Cardiac fibroblast (primary cell): ENCODE results near the gene TSKS.

Source experiments
- DNase-seq, 2 donors: peaks; one replicate each; pipeline versions ENCODE4 v3.0.0 to v3.0.0-alpha.2; 2010; ENCODE audit warnings: low read depth in 2 of 2
- H3K4me3 ChIP-seq, 2 donors: replicated peaks in 1 of 2; 1 replicate in 1 of 2; 2 replicates in 1 of 2; pipeline ENCODE4 v1.5.1; 2011; ENCODE audit warnings: low read depth in 2 of 2, low read length in 2 of 2, mild to moderate bottlenecking in 2 of 2, moderate library complexity in 1 of 2
- TF ChIP-seq, protein P1 (sequence below): IDR thresholded peaks from one replicate; pipeline ENCODE4 v1.5.1; 2011; ENCODE audit warnings: low read depth, mild to moderate bottlenecking, low read length, inconsistent platforms

Gene TSKS

GRCh38 chr19:49749055-49749716, 13.9 kb downstream of the TSKS start:
- TF ChIP-seq, protein P1, sequence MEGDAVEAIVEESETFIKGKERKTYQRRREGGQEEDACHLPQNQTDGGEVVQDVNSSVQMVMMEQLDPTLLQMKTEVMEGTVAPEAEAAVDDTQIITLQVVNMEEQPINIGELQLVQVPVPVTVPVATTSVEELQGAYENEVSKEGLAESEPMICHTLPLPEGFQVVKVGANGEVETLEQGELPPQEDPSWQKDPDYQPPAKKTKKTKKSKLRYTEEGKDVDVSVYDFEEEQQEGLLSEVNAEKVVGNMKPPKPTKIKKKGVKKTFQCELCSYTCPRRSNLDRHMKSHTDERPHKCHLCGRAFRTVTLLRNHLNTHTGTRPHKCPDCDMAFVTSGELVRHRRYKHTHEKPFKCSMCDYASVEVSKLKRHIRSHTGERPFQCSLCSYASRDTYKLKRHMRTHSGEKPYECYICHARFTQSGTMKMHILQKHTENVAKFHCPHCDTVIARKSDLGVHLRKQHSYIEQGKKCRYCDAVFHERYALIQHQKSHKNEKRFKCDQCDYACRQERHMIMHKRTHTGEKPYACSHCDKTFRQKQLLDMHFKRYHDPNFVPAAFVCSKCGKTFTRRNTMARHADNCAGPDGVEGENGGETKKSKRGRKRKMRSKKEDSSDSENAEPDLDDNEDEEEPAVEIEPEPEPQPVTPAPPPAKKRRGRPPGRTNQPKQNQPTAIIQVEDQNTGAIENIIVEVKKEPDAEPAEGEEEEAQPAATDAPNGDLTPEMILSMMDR: no peak
- no peak overlapping the region for H3K4me3 ChIP-seq
- DNase-seq: peak; percentile 42 to 44

DNA sequence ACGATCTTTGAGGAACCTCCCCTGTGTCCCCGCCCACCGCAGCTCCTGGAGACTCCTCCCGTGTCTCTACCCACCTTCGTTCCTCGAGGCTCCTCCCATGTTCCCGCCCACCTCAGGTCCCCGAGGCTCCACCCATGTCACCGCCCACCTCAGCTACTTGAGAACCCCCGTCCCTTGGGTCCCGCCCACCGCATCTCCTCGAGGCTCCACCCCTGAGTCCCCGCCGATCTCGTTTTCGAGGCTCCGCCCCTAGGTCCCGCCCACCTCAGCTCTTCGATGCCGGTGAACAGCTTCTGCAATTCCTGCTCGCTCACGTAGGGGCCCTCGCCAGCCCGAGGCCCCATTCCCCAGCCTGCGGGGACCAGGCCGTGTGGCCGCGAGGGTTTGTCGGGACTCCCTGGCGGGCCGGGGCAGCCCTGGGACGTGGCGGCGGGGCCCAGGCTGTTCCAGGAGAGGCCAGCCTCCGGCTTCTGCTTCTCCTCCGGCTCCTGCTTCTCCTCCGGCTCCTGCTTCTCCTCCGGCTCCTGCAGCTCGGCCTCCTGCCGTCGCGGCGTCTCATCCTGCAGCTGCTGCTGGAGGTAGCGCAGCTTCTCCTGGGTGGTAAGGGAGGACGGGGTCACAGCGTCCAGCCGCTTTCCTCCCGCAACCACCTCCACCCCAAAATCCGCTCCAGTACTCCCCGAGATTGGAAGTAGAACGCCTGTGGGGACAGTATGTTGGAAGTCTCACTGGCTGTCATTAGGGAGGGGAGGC, 16.7 kb downstream of the TSKS start:
- DNase-seq: peak; percentile 39 to 44
- TF ChIP-seq, protein P1: no peak
- no peak overlapping the region for H3K4me3 ChIP-seq

DNA sequence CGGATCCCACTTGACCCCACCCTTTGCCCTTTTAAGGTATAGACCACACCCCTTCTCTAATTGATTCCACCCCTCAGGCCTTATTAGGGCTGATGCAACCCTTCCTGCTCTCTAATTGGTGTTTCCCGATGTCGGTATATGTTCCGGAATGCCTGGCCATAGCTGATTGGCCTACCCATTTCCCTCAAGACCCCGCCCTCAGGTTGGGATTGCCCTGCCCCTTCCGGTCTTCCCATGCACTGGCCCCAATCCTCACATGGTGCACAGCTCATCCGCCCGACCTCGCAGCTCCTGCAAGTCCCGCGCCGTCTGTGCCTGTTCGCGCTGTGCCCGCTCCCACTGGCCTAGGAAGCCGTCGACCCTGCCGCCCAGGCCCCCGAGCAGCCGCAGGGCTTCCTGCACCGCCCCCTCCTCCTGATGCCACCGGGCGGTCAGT, 18.1 kb downstream of the TSKS start:
- H3K4me3 ChIP-seq: no peak overlapping the region
- TF ChIP-seq, protein P1: no peak
- DNase-seq: no peak

DNA sequence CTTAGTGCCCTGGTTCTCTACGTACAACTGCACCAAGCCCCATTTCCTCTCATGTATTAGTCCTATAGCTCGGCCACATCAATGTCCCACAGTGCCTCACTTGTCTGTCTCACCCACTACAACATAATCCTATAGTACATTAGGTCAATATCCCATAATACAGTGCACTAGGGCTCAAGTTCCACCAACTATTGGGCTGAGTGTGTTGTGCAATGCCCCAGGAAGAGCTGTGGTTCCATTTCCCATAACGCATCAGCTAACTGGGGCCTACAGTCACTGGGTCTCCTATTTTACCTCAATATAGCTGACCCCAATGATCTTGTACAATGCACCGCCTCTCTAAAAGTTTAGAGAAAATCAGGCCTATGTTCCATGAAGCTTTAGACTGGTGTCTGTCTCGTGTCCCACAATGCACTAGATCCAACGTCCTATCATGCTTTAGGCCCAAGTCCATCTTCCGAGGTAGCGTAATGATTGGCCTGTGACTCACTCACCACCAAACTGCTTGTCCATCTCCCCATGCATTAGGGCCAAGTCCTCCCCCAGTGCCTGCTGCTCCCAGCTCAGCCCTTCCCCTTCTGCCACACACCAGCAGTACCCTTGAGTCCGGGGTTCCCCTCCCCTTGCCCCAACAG, 21.8 kb downstream of the TSKS start:
- H3K4me3 ChIP-seq: no peak overlapping the region
- peak in 1 of 2 donors; percentile 38 for DNase-seq
- TF ChIP-seq, protein P1: no peak

GRCh38 chr19:49739933-49740332, 23.2 kb downstream of the TSKS start:
- no peak for DNase-seq
- TF ChIP-seq, protein P1: no peak
- H3K4me3 ChIP-seq: no peak overlapping the region

GRCh38 chr19:49739098-49739497, 24.0 kb downstream of the TSKS start:
- DNase-seq: no peak
- TF ChIP-seq, protein P1: no peak
- no peak overlapping the region for H3K4me3 ChIP-seq
